Measurements from ENCODE around the gene SYPL2.

GRCh38 chr1:109482791-109483671 lies 16.7 kb downstream of the SYPL2 start:
- TF ChIP-seq POLR2A (IDR thresholded peaks at IDR 0.05): no peak
- no peak for TF ChIP-seq EP300 (IDR thresholded peaks at IDR 0.05)
- TF ChIP-seq CTCF (IDR thresholded peaks at IDR 0.05): no peak

Measured in ovary (tissue), 3 donors.